A204.1 (cell line): ENCODE data around the gene STX7.
"Not testable (repeated sequence)": the region's sequence is repeated elsewhere in the genome, so short reads cannot be mapped to it uniquely, and the experiment has no call there.

ENCODE experiments used
- FAIRE-seq: peaks from 2 replicates; lab custom pipeline; 2012; peaks lifted over from hg19 to GRCh38; lab: Jason Lieb, UNC

STX7 gene, protein sequence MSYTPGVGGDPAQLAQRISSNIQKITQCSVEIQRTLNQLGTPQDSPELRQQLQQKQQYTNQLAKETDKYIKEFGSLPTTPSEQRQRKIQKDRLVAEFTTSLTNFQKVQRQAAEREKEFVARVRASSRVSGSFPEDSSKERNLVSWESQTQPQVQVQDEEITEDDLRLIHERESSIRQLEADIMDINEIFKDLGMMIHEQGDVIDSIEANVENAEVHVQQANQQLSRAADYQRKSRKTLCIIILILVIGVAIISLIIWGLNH

DNA sequence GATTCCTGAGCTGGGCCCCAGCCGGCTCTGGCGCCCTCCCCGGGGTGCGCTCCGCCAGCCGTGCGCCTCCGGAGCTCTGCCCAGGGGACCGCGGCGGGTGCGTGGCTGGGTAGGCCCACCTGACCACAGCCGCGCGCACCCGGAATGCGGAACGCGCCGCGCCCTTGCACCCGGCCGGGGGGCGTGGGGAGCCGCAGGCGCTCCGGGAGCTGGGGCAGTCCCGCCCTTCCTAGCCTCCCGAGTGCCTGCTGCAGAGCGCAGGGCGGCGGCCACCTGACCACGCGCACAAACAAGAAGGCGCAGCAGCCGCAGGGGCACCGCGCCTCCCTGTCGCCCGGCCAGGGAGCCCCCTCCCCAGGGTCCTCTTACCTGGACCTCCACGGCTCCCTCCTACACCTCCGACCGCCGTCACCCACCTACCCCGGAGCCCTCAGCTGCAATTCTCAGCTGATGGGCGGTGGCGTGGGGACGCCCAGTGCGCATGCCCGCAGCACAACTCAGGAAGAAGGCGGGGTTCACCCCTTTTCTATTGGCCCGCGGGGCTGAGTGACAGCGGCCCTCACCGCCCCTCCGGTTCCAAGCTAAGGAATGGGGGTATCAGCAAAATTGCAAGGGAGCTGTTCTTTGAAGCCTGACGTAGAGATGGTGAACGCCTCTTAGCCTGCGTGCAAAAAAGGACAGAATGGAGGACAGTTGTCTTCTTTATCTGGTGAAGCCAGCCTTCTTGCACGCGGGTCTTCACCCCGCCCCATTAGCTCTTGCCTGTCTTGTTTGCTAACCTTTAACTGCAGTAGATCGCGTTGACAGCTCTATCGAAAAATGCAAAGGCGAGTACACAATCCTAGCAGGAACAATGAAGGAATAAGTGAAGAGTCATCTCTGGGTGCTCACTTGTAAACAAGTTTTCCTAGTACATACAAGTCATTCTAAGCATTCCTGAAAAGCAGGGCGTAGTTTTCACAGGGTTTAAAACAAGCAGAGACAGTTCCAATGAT is at the start of gene STX7:
Gene STX7, minus strand, starts transcription at position 479 of the 995 bp plus-strand sequence. CDS start 9,586 bp downstream, outside the sequence.
- peak; percentile 29 for FAIRE-seq

DNA sequence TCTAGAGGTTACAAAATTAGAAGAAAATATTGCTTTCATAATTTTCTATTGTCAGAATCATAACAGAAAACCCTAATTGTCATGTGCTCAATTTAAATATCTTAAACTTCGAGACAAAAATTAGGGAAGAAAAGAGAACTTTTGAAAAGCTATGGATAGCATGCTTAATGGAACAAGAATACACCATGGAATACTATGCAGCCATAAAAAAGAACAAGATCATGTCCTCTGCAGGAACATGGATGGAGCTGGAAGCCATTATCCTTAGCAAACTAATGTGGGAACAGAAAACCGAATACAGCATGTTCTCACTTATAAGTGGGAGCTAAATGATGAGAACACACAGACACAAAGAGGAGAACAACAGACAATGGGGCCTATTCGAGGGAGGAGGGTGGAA is 47.2 kb upstream of the STX7 start:
- FAIRE-seq = not testable (repeated sequence)

DNA sequence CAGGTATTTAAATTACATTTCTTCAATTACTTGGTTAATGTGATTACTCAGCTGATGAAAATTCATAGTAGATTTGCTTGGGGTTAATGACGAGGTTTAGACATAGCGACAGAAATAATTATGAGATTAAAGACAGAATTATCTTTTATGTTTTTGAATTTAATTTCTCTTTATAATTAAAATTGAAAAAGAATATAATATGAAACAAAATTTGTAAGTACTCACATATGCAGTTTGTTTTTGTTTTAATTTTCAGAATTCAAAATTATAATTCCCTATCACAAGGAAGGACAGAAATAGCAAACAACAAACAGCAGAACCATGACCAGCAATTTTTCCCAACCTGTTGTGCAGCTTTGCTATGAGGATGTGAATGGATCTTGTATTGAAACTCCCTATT is 39.5 kb upstream of the STX7 start, which contains the start of gene TAAR8:
Gene TAAR8, plus strand, starts transcription at position 301 of the 400 bp plus-strand sequence. Its CDS starts 21 bp downstream, at position 322.
- FAIRE-seq = no peak

DNA sequence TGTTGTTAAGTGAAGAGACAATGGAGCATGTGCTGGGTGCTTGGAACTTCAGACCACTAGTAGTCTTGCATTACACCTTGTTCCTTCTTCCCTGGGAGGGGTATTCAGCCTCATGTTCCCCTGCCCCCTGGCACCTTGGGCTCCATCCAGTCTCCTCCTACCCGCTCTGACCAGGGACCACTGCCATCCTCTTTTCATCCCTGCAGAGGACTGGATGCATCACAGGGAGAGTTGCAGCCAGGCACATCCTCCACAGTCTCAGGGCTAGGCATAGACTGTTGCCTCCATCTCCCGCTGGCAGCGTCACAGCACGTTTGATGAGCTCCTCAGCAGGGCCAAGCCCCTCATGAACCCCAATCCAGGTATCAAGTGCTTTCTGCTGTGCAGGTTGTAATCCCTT is 38.3 kb upstream of the STX7 start:
- FAIRE-seq = no peak

DNA sequence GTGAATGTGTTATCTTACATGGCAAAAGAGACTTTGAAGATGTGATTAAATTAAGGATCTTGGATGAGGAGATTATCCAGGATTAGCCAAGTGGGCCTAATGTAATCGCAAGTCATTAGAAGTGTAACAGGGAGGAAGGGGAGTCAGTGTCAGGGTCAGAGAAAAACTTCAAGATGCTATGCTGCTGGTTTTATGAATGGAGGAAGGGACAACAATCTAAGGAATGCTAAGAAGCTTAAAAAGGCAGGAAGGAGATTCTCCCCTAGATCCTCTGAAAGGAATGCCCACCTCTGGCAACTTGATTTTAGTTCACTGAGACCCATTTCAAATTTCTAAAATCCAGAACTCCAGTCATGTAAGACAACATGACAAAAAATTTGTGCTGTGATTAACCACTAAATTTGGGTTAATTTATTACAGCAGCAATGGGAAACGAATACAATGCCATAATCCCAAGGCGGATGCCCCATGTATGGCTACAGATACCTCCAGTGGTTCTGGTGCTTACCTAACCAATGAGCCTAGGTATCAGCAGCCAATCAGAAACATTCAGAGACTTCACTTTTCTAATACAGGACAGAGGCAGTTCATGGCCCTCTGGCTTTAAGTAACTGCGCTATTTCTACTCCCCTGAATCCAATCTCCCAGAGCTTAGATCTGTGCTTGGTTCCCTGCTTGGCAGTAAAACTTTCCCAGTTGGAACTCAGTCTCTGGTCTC is 36.0 kb upstream of the STX7 start:
- FAIRE-seq = no peak

DNA sequence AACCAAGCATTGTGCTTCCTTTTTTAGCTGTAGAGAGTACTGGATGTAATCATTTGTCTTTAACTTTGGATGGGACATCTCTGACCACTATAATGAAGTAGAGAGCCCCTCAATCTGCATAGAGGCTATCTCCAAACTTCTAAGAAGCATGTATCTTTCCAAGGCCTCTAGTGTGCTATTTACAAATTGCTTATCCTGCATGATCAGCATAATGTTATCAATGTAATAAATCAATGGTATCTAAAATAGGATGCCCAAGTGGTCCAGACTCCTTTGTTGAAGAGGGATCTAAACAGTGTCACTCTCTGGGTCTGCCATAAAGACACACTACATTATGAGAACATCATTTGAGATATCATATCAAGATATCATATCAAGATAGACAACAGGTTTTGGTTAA is 31.9 kb upstream of the STX7 start:
- no peak for FAIRE-seq

DNA sequence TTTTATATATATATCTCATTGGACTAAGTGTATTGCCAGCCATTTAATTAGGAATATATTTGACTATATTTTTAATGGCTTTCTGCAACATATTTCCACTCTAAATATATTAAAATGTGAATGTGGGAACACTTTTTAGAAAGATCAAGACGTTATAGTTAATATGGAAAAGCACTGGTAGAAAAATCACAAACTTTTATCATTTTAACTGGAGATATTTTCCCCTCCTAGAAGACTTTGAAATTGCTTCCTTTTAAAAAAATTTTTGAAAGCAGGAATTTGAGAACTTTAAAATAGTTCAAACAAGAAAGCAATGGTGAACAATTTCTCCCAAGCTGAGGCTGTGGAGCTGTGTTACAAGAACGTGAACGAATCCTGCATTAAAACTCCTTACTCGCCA is 25.1 kb upstream of the STX7 start, which contains the start of gene TAAR9:
Gene TAAR9, plus strand, starts transcription at position 301 of the 400 bp plus-strand sequence. Its CDS starts 13 bp downstream, at position 314.
- no peak for FAIRE-seq

DNA sequence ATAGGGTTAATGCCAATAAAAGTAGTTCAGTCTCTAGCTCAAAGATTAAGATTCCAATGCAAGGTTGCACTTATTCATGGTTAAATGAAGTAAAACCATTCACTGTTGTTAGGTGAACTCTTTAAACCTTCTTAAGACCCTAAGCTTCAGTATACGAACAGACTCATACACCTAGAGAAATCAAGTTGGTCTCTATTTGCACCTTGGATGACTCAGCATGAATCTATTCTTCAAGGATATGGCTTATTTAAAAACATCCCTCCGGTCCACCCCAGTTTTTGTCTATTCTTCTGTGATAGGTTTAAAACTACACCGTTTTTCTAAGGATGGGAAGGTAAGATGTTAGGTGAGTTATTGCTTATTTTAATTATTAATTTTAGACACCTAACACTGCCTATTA is 24.2 kb upstream of the STX7 start:
- FAIRE-seq = no peak

DNA sequence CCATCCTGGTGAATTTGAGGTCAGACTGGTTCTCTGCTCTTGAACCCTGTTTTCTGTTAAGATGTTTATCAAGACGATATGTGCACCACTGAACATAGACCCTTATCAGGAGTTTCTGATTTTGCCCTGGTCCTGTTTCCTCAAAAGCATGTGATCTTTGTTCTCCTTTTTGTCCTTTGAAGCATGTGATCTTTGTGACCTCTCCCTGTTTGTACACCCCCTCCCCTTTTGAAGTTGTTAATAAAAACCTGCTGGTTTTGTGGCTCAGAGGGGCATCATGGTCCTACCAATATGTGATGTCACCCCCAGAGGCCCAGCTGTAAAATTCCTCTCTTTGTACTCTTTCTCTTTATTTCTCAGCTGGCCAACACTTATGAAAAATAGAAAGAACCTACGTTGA is 21.6 kb upstream of the STX7 start:
- FAIRE-seq = not testable (repeated sequence)

DNA sequence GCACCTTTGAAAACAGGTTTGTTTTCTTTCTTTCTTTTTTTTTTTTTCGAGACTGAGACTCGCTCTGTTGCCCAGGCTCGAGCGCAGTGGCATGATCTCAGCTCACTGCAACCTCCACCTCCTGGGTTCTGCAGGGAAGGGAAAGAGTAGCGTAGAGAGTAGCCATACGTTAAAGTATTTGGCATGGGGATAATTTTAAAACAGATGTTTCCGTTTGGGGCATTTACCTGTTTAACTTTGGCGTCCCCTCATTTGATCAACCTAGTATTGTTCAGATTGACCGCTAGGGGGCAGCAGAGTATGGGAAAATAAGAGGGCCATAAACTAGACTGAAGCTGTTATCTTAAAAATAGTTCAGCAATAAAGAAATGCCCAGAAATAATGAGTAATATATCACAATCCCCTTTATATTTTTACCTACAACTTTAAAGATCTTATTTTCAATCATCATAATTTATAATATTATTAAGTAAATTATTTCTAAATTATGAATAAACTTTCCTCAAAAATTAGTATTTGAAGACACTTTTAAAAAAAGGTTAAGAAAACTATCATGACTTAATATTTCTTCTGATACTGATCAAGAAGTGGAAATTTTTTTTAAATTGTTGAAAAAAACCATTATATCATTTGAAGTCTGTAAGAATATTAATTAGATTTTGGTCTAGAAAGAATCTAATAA is 17.5 kb upstream of the STX7 start:
- FAIRE-seq = peak; percentile 94

DNA sequence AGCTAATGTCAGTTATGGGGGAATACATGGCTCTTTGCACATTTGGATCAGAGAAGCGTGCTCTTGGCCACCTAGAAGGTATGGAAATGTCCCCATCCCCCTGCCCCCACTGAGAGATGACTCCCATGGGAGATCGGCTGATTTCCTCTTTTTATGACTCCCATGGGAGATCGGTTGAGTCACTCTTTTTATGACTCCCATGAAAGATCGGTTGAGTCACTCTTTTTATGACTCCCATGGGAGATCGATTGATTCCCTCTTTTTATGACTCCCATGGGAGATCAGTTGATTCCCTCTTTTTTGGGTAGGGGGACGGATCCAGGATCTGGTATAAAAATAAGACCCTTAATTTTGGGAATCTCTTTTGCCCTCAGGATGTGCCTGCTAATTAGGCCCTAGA is 14.9 kb upstream of the STX7 start:
- no peak for FAIRE-seq

DNA sequence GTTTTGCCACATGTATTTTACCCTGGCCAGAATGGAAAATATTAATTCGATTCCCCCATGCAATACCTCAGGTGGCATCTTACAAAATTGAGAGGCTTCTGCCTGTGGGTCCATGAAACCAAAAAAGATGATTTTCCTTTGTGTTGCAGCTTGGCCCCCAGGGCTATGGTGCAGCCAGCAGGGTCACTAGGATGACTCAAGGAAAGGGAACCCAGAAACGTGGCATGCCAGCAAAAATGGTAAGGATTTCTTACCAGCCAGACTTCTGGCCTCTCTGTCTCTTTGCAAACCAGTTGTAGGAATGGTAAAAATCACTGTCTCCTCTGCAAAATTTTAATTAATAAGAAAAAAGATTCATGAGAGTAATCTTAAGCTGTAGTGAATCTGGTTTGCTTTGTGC is 13.5 kb upstream of the STX7 start:
- FAIRE-seq = no peak

DNA sequence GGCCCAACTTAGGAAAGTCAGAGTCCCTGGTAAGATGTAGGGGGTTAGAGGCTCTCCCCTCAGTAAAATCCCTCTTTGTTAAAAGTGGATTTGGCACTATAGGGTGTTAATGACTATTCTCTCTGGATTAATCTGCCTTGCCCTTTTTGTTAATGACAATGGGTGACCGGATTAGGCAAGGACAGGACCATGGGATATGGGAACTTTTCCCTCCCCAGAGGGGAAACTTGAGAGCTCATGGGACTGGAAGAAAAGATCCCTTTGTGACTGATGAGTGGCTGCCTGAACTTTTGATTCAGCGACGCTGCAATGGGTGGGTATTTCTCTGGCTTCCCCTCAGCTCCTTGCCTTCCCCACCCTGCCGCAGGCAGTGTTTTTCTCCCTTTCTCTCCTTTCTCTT is 12.9 kb upstream of the STX7 start:
- no peak for FAIRE-seq

DNA sequence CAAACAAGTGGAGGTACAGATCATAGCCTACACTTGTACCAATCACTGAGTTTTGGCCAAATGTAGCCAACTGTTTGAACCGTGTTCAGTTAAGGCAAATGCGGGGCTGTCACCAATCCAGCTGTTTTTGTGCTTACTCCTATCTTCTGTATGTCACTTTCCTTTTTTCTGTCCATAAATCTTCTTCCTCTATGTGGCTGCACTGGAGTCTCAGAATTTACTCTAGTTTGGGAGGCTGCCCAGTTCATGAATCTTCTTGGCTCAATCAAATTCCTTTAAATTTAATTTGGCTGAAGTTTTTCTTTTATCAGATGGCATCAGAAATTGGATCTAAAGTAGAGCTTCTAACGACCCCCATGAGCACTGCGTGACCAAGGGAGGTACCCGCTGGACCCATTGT is 11.7 kb upstream of the STX7 start:
- no peak for FAIRE-seq

DNA sequence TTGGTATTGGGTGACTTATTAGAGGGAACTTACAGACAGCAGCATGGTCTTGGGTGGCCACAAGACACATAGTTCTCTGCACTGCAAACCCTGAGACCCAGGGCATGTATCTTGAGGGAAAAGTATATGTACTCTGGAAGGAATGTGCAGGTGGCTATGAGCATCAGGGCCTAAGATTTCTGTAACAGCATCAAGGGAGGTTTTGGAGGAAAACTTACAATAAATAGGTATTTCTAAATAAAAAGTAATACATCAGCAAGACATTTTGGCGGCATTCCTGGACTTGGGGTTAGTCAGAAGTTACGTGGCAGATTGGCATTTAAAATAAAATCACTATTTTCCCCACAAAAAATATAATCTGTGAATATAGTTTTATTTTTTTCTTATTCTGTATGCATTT is 8.0 kb upstream of the STX7 start:
- no peak for FAIRE-seq

DNA sequence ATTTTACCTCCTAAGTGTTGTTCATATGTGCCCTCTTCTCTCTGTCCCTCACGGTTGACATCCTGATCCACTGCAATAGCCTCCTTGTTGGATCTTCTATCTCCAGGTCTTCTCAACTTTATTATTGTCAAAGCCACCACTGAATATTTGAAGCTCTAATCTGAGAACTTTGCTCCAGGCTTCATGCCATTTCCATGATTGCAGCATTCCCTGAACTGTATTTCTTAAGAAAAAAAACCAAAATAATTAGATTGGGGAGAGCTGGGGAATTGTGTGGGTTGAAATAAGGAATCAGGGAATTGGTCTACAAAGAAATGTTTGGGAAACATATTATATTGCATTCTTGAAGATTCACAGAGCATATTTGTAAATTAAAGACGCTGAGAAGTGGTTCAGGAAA is 2.5 kb upstream of the STX7 start:
- no peak for FAIRE-seq

DNA sequence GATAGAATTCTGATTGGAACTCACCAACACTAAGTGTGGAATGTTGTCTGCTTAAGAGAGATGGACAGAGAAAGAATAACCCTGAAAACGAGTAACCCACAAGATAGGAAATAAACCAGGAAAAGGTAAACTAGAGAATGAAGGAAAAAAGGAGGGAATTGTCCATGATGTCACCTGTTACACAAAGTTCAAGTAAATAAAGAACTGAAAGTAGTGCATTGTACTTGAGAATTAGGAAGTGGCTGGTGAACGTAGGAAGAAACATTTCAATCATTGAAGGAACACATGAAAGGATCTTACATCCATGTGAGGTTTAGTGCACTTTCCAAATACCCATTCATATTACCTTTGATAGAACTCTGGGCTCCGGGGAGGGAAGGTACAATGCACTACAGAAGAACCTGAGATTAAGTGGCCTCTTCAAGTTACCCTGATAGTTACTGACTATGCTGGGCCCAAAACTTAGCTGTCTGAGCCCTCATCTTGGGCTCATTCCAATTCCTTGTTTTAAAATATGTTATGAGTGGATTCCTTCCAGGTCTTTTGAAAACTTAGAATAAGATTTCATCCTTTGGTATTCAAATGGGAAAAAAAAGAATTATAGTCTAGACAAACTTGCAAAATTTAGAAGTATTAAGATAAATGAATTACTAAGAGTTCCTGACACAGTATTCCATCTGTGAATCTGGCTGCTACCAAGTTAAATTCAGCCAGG is 1.1 kb upstream of the STX7 start:
- no peak for FAIRE-seq

DNA sequence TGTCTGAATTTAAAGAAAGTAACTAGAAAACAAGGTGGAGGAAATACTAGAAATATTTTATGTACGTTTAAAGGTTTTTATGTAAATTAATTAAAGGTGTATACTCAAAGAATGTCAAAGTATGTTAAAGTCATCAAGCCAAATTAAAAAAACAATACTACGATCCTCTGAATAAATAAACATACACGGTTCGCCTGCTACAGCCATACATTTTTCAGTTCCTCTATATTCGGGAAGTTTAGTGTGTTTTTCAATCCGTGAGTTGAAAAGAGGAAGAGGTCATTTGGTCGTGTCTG is 626 bp downstream of the STX7 start:
- no peak for FAIRE-seq

DNA sequence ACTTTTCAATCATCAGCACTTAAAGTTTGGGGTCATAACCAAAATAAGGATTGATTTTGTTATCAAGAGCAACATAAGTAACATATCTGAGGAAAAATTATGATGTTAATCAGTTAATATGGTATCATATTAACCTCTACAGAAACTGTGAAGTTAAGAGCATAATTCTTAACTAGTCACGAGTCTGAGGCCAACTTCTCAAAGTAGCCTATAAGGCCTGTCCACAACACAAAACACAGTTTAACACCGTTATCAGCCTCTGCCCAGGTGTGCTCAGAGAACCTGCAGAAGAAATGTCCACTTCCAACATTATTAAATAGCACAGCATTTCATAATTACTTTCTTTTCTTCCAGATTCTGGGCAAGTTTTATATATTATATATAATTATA is 1.1 kb downstream of the STX7 start:
- no peak for FAIRE-seq

DNA sequence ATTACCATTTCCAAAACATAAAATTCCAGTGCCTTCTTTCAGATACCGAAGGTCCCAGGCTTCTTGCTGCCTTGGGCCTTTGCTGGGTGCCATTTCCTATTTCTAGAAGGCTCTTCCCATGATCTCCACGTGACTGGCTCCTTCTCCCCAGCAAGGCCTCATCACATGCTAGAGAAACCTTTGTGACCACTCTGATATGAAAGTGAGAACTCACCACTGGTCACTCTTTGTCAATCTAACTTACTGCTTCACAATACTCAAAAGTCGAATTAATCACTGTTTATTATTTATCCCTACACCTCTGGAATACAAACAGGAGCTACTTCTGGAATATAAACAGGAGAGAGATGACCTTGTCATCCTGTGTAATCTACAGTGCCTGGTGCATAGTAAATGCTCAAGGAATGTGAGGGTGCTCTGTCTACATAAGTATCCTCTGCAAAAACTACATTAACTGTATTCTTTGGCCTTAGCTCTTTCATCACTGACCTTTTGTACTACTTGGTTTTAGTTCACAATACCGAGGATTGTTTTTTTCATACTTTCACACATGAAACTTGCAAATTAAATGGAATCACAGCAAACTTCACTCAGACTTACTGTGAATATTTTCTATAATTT is 1.6 kb downstream of the STX7 start:
- FAIRE-seq = no peak
